HG03060 (cell line): ENCODE results near the gene ABCB10.
"Not testable (repeated sequence)": the region's sequence is repeated elsewhere in the genome, so short reads cannot be mapped to it uniquely, and the experiment has no call there.

ENCODE experiments used
- ATAC-seq: cut with Tn5 transposase; IDR thresholded peaks from one replicate; pipeline ENCODE4 v1.9.1; 2021; ENCODE audit warnings: low read depth, moderate number of reproducible peaks; ENCODE audit not compliant: unreplicated experiment

ABCB10 gene

GRCh38 chr1:229558460-229559335 lies at the start of gene ABCB10:
ABCB10 (minus strand) TSS chr1:229558707; CDS start chr1:229558652, 55 bp downstream.
- ATAC-seq, result peak; percentile 79

- ATAC-seq, result no peak
These were observed 48.9 kb upstream of the ABCB10 start for GRCh38 chr1:229607370-229607769.

- ATAC-seq, result no peak
These were observed 45.0 kb upstream of the ABCB10 start for GRCh38 chr1:229603371-229604005.

GRCh38 chr1:229600229-229600628 lies 41.7 kb upstream of the ABCB10 start:
- ATAC-seq, result no peak

- no peak for ATAC-seq
These were observed 40.9 kb upstream of the ABCB10 start for GRCh38 chr1:229599218-229599954.

GRCh38 chr1:229597877-229598276 lies 39.4 kb upstream of the ABCB10 start:
- no peak for ATAC-seq

GRCh38 chr1:229596925-229597699 lies 38.6 kb upstream of the ABCB10 start:
- ATAC-seq, result no peak

- ATAC-seq, result not testable (repeated sequence)
These were observed 37.4 kb upstream of the ABCB10 start for GRCh38 chr1:229595876-229596275.

GRCh38 chr1:229594227-229595008 lies 35.9 kb upstream of the ABCB10 start:
- no peak for ATAC-seq

GRCh38 chr1:229593800-229594199 lies 35.3 kb upstream of the ABCB10 start:
- no peak for ATAC-seq

- no peak for ATAC-seq
These were observed 31.6 kb upstream of the ABCB10 start for GRCh38 chr1:229590119-229590518.

- ATAC-seq, result no peak
These were observed 26.8 kb upstream of the ABCB10 start for GRCh38 chr1:229585338-229585737.

GRCh38 chr1:229582715-229583114 lies 24.2 kb upstream of the ABCB10 start:
- no peak for ATAC-seq

- ATAC-seq, result no peak
These were observed 23.6 kb upstream of the ABCB10 start for GRCh38 chr1:229582011-229582694.

- ATAC-seq, result no peak
These were observed 23.0 kb upstream of the ABCB10 start for GRCh38 chr1:229581485-229581884.

- peak; percentile 85 for ATAC-seq
These were observed 20.7 kb upstream of the ABCB10 start for GRCh38 chr1:229579059-229579673.

GRCh38 chr1:229578168-229579058 lies 19.9 kb upstream of the ABCB10 start:
- peak; percentile 15 for ATAC-seq
